CD4-positive, alpha-beta T cell treated with Interleukin-10 for 1 hour (primary cell): ENCODE results near the gene RBPJL.

Source experiments
- DNase-seq: peaks from one replicate; pipeline ENCODE4 v3.0.0-alpha.2; 2020

RBPJL gene

GRCh38 chr20:45363611-45364492 lies 57.2 kb downstream of the RBPJL start:
- DNase-seq, result no peak

GRCh38 chr20:45365444-45365970 lies 58.9 kb downstream of the RBPJL start:
- DNase-seq, result no peak

GRCh38 chr20:45366192-45366591 lies 59.6 kb downstream of the RBPJL start:
- DNase-seq, result no peak

GRCh38 chr20:45366631-45367030 lies 60.0 kb downstream of the RBPJL start:
- no peak for DNase-seq

GRCh38 chr20:45367126-45367525 lies 60.5 kb downstream of the RBPJL start:
- DNase-seq, result no peak
